ENCODE results near the gene CCDC188. TPM values are rescaled to one million over a fixed set of nuclear protein-coding genes. Genes with fewer than 3 reads are reported as not detected.

Gene CCDC188
- total and polyA plus RNA-seq, 10 of the 15 experiments (the other 5 are each of a cell fraction or from before 2014, with no cell fraction given), result not detected

DNA sequence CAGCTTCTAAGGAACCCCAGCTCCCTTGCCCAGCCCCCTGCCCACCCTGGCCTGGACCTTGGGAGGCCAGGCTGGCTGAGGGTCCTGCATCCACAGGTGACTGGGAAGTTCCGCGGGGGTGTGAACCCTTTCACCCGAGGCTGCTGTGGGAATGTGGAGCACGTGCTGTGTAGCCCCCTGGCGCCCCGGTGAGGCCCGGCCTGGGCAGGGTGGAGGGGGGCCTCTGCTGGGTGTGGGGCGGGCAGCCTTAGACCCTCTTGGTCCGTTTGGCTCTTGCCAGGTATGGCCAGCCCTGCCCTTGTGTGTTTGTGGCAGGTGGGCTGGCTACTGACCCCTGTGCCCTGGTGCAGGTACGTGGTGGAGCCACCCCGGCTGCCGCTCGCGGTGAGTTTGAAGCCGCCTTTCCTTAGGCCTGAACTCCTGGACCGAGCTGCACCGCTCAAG, 10.3 kb downstream of the CCDC188 start:
- H3K9me3 ChIP-seq (replicated peaks; ENCODE audit: control insufficient read depth, insufficient read depth, low read length), result no peaks in the 10 kb centered on the region
- WGBS (ENCODE audit: insufficient coverage, insufficient replicate concordance, low lambda C conversion rate, missing lambda C conversion rate), result 81% methylated on average over 14 of the region's 17 CpGs
- no peaks in the 10 kb centered on the region; the same call in 1 of the 2 replicates for H3K4me1 ChIP-seq (ENCODE audit: control insufficient read depth, insufficient read depth, low read length)
- in situ Hi-C loops (cut with MboI) (no loop called here), intact Hi-C loops (cut with micrococcal nuclease; ENCODE audit: unreplicated experiment) (no loop called here)
- no peak overlapping the region for H2AFZ ChIP-seq (ENCODE audit: control insufficient read depth, low read depth, low read length)
- POLR2A ChIA-PET, result no interaction called here
- TF ChIP-seq SUPT20H (IDR thresholded peaks at IDR 0.05; ENCODE audit: borderline replicate concordance, control insufficient read depth, low read depth, low read length) (no peak), SUZ12 (IDR thresholded peaks at IDR 0.05; ENCODE audit: unreplicated experiment) (no peak), BCL11A (IDR thresholded peaks at IDR 0.05; ENCODE audit: low read depth, low read length) (no peak), CHD2 (IDR thresholded peaks at IDR 0.05; ENCODE audit: borderline replicate concordance, low read depth, low read length) (no peak), BMI1 (IDR thresholded peaks at IDR 0.05; ENCODE audit: borderline replicate concordance) (no peak)
- RAD21 ChIA-PET (ENCODE audit: unreplicated experiment), result no interaction called here
- H3K9ac ChIP-seq (ENCODE audit: control insufficient read depth, insufficient read depth, low read length), result no peak overlapping the region
- no peaks in the 10 kb centered on the region for H3K27me3 ChIP-seq (replicated peaks in 1 of 2; ENCODE audit: control insufficient read depth in 2 of 2, insufficient read depth in 2 of 2, low read length in 1 of 2)
- H3K27ac ChIP-seq (ENCODE audit: control insufficient read depth, insufficient read depth), result no peak overlapping the region
- H3K4me3 ChIP-seq, result no peak overlapping the region
- no peak overlapping the region for H3K4me2 ChIP-seq (ENCODE audit: control insufficient read depth, insufficient read depth)
- SMC1A ChIA-PET (ENCODE audit: uncharacterized antibody, unreplicated experiment), result no interaction called here
- DNase-seq (ENCODE audit: low read depth, low spot score) (no peak), ATAC-seq (no peak), FAIRE-seq (no peak)
- H3K79me2 ChIP-seq (ENCODE audit: control insufficient read depth, insufficient read depth, low read length), result no peaks in the 10 kb centered on the region
- no TSS peak for BruUV-seq (replicated peaks)
- no peaks in the 10 kb centered on the region; a peak in 1 of 4 replicates for H3K36me3 ChIP-seq (ENCODE audit: control insufficient read depth in 2 of 2, insufficient read depth in 2 of 2, low read length in 1 of 2)
- no peaks in the 10 kb centered on the region for H4K20me1 ChIP-seq (ENCODE audit: control insufficient read depth, insufficient read depth)
- CTCF ChIA-PET, result no interaction called here

GRCh38 chr22:20140107-20140445, 10.8 kb downstream of the CCDC188 start:
- CTCF ChIA-PET, result no interaction called here
- TF ChIP-seq RAD51 (IDR thresholded peaks at IDR 0.05) (no peak), ELK1 (IDR thresholded peaks at IDR 0.05; ENCODE audit: low read depth, low read length) (no peak), SUZ12 (IDR thresholded peaks at IDR 0.05; ENCODE audit: unreplicated experiment) (no peak)
- no TSS peak for BruUV-seq (replicated peaks)
- Histone ChIP-seq H3K4me1 (ENCODE audit: control insufficient read depth, insufficient read depth, low read length) (no peaks in the 10 kb centered on the region; the same call in 1 of the 2 replicates), H3K36me3 (ENCODE audit: control insufficient read depth in 2 of 2, insufficient read depth in 2 of 2, low read length in 1 of 2) (no peaks in the 10 kb centered on the region; a peak in 1 of 4 replicates), H3K9me3 (replicated peaks; ENCODE audit: control insufficient read depth, insufficient read depth, low read length) (no peaks in the 10 kb centered on the region), H3K4me3 (no peak overlapping the region), H3K9ac (ENCODE audit: control insufficient read depth, insufficient read depth, low read length) (no peak overlapping the region), H3K27me3 (replicated peaks in 1 of 2; ENCODE audit: control insufficient read depth in 2 of 2, insufficient read depth in 2 of 2, low read length in 1 of 2) (no peaks in the 10 kb centered on the region), H3K4me2 (ENCODE audit: control insufficient read depth, insufficient read depth) (no peak overlapping the region), H2AFZ (ENCODE audit: control insufficient read depth, low read depth, low read length) (no peak overlapping the region), H3K27ac (ENCODE audit: control insufficient read depth, insufficient read depth) (no peak overlapping the region), H4K20me1 (ENCODE audit: control insufficient read depth, insufficient read depth) (no peaks in the 10 kb centered on the region), H3K79me2 (ENCODE audit: control insufficient read depth, insufficient read depth, low read length) (no peaks in the 10 kb centered on the region)
- ATAC-seq (no peak), DNase-seq (ENCODE audit: low read depth, low spot score) (no peak), FAIRE-seq (no peak)
- WGBS (ENCODE audit: insufficient coverage, insufficient replicate concordance, low lambda C conversion rate, missing lambda C conversion rate), result 80% methylated on average over 11 of the region's 11 CpGs
- in situ Hi-C loops (cut with MboI), result no loop called here
- intact Hi-C loops (cut with micrococcal nuclease; ENCODE audit: unreplicated experiment), result no loop called here
- POLR2A ChIA-PET, result no interaction called here
- RAD21 ChIA-PET (ENCODE audit: unreplicated experiment), result no interaction called here
- SMC1A ChIA-PET (ENCODE audit: uncharacterized antibody, unreplicated experiment), result no interaction called here

Data from GM12878 (cell line).